Measurements from ENCODE around the gene DNM3. TPM values are rescaled to one million over a fixed set of nuclear protein-coding genes. Genes with fewer than 3 reads are reported as not detected.

DNM3 gene
- total RNA-seq, 1 experiment from 2014 or later, result 2.7 TPM

- no peaks in the 10 kb centered on the region for H3K27me3 ChIP-seq (ENCODE audit: insufficient read depth, low read length)
- no peak overlapping the region for H2BK5ac ChIP-seq (ENCODE audit: insufficient read length, low read length)
- H3K4me1 Mint-ChIP-seq, result peaks cover 8 to 11% of the 10 kb centered on the region in 2 experiments
- no peaks in the 10 kb centered on the region for H3K36me3 Mint-ChIP-seq (ENCODE audit: insufficient read depth in 1 of 3, low read depth in 3 of 3)
- no peak overlapping the region for H2AK5ac ChIP-seq (ENCODE audit: insufficient read length, low read length)
- no peaks in the 10 kb centered on the region for H3K79me1 ChIP-seq (ENCODE audit: insufficient read depth, low read depth, low read length, poor library complexity, severe bottlenecking)
- no peak overlapping the region for H2BK20ac ChIP-seq (ENCODE audit: low read depth, low read length, poor library complexity, severe bottlenecking)
- H4K20me1 ChIP-seq (ENCODE audit: control insufficient read depth, insufficient read depth, insufficient read length), result no peaks in the 10 kb centered on the region
- H2BK12ac ChIP-seq (ENCODE audit: insufficient read length, low read depth, low read length), result no peak overlapping the region
- H3K9me3 Mint-ChIP-seq, result no peaks in the 10 kb centered on the region
- H3K4ac ChIP-seq (ENCODE audit: low read depth, low read length), result no peak overlapping the region
- no peak overlapping the region for H2BK15ac ChIP-seq (ENCODE audit: low read depth, low read length)
- H3K27ac ChIP-seq (ENCODE audit: insufficient read length, low read depth, low read length), result no peak overlapping the region
- no peaks in the 10 kb centered on the region for H3K79me2 ChIP-seq (ENCODE audit: insufficient read depth, low read length)
- H4K8ac ChIP-seq (replicated peaks; ENCODE audit: insufficient read length, low read depth, low read length), result no peak overlapping the region
- no peak overlapping the region for H3T11ph ChIP-seq (ENCODE audit: low read length)
- no peak overlapping the region for H2BK120ac ChIP-seq (ENCODE audit: low read depth, low read length, poor library complexity, severe bottlenecking)
- no CpG with 5 or more reads among the region's 5 CpGs for WGBS (ENCODE audit: extremely low coverage, insufficient read length, low lambda C conversion rate)
- H3K4me3 Mint-ChIP-seq, result no peak overlapping the region
- no peak overlapping the region for H3K9ac ChIP-seq (ENCODE audit: extremely low read depth, insufficient read length, low read length)
- no peak overlapping the region for H3K4me2 ChIP-seq (ENCODE audit: insufficient read depth, insufficient read length, low read length)
- no peak overlapping the region for H3K23ac ChIP-seq (ENCODE audit: insufficient read length, low read depth, low read length)
- no peak overlapping the region for H3K14ac ChIP-seq (ENCODE audit: insufficient read depth, low read length)
- no peak overlapping the region for H4K5ac ChIP-seq (ENCODE audit: insufficient read length, low read depth, low read length)
- H3K9me3 ChIP-seq (ENCODE audit: control insufficient read depth, low read depth, low read length), result no peaks in the 10 kb centered on the region
- no peak overlapping the region for H4K91ac ChIP-seq (ENCODE audit: insufficient read length, low read depth, low read length)
- no peak overlapping the region for H3K18ac ChIP-seq (ENCODE audit: insufficient read length, low read depth, low read length)
- no peak overlapping the region for H2AFZ ChIP-seq (ENCODE audit: low read length)
- TF ChIP-seq CTCF (conservative IDR thresholded peaks at IDR 0.05), result no peak
- H3K27ac Mint-ChIP-seq, result no peak overlapping the region
- no peak for DNase-seq
- H3K4me1 ChIP-seq (ENCODE audit: insufficient read depth, low read length), result no peaks in the 10 kb centered on the region; the same call in 1 of the 2 replicates
- H3K27me3 Mint-ChIP-seq (ENCODE audit: low read depth), result no peaks in the 10 kb centered on the region
- H3K56ac ChIP-seq (ENCODE audit: insufficient read length, low read depth, low read length), result no peak overlapping the region
- H3K23me2 ChIP-seq (ENCODE audit: insufficient read length, low read depth, low read length, poor library complexity, severe bottlenecking), result no peaks in the 10 kb centered on the region
These were observed 32.4 kb downstream of the DNM3 start for GRCh38 chr1:171873664-171874063.
